RWPE1 (cell line): ENCODE measurements around the gene LATS2.

Experiments used
- CTCF ChIA-PET: fragments of 350-600 bp; sonication (Branson Sonifier 250); formaldehyde crosslinking; extraction: SDS; loops from one replicate; lab custom pipeline; 2021; lab: Yijun Ruan, JAX
- POLR2A ChIA-PET: fragments of 400-600 bp; formaldehyde crosslinking; extraction: SDS; loops from one replicate; lab custom pipeline; 2020; ENCODE audit warnings: antibody characterized with exemption; ENCODE audit not compliant: low non-redundant PET; lab: Yijun Ruan, JAX
- DNase-seq: peaks from one replicate; pipeline ENCODE4 v3.0.0; 2012; ENCODE audit warnings: low spot score
- H3K27ac ChIP-seq: fragments of 450-650 bp; 2 replicates; pipeline ENCODE4 v1.5.1; 2017
- CTCF ChIP-seq: fragments of 450-650 bp; conservative IDR thresholded peaks from 2 replicates; pipeline ENCODE4 v1.5.1; 2017; ENCODE audit warnings: low read depth, mild to moderate bottlenecking

LATS2 gene

GRCh38 chr13:21047087-21047486 is 14.3 kb downstream of the LATS2 start:
- no peak for DNase-seq
- ChIA-PET POLR2A (no interaction called here), CTCF (no interaction called here)
- no peak overlapping the region for H3K27ac ChIP-seq
- TF ChIP-seq CTCF: no peak

DNA sequence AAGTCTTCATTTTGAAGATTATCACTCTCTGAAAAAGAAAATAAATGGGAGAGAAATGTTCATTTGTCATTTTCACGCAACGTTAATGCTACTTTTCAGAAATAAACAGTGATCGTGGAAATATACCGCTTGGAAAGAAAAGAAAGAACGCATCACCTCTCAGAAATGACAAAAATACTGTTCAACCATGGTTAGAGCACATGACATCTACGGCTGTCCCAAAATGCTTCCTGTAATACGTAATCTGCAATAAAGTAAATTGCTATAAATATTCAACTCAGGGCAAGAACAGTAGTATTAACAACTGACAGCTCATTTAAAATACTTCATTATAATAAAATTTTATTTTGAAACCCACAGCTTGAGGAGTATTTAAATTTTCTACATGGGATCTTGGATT is 15.2 kb downstream of the LATS2 start:
- ChIA-PET CTCF (interaction anchor here (0.6 kb wide), 1 partner anchor 77 kb away, joined by 3 read pairs; no protein-coding TSS in a partner anchor), POLR2A (no interaction called here)
- DNase-seq: no peak
- no peak overlapping the region for H3K27ac ChIP-seq
- TF ChIP-seq CTCF: no peak

DNA sequence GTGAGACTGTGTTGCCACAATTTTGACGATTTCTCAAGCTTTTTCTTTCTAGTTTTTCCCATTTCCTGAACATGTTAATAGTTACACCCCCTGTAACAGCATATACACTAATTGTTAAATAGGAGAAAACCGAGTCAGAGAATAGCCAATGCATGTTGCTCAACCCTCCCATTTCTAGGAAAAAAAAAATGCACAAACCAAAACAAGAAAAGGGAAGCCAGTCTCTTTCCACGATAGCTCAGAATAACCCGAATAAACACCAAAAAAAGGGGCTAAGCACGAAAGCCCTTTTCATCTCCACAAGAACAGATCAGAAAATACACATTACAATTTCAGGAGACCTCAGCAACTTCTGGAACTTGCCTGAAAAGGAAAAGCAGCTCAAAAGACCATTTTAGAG is 16.3 kb downstream of the LATS2 start:
- TF ChIP-seq CTCF: no peak
- CTCF ChIA-PET: no interaction called here
- POLR2A ChIA-PET: no interaction called here
- no peak for DNase-seq
- no peak overlapping the region for H3K27ac ChIP-seq

- TF ChIP-seq CTCF: no peak
- ChIA-PET CTCF (no interaction called here), POLR2A (no interaction called here)
- DNase-seq: no peak
- H3K27ac ChIP-seq: no peak overlapping the region
Measured at GRCh38 chr13:21043898-21044297, 17.5 kb downstream of the LATS2 start.

DNA sequence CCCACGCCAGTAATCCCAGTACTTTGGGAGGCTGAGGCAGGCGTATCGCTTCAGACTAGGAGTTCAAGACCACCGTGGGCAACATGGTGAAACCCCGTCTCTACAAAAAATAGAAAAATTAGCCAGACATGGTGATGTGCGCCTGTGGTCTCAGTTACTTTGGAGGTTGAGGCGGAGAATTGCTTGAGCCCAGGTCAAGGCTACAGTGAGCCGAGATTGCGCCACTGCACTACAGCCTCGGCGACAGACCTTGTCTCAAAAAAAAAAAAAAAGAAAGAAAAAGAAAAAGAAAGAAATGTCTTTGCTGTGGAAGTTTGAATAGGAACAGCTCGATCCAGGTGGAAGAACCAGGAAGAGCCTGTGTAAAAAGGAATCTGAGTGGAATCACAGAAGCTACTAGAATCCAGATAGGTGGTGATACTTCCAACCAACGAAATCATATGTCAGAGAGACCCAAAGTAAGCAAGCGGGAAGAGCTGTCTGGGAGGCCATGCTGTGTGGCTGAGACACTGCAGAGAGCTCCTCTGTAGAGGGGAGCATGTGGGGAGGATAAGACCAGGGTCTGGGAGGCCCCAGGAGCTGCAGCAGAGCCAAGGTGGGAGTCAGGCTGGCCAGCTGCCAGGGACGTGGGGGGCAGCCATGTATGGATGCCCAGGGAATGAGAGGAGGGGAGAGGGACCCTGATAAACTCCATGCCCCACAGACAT is 21.1 kb downstream of the LATS2 start:
- TF ChIP-seq CTCF: no peak
- ChIA-PET CTCF (no interaction called here), POLR2A (interaction anchor here (0.6 kb wide), 1 partner anchor 482 kb away, joined by 9 read pairs; no protein-coding TSS in a partner anchor)
- H3K27ac ChIP-seq: no peak overlapping the region
- DNase-seq: no peak

GRCh38 chr13:21039097-21039800 is 22.1 kb downstream of the LATS2 start:
- CTCF ChIA-PET: no interaction called here
- POLR2A ChIA-PET: no interaction called here
- no peak for TF ChIP-seq CTCF
- no peak overlapping the region for H3K27ac ChIP-seq
- DNase-seq: no peak
